GM18511 (cell line): ENCODE results near the gene AGO1.
A peak's percentile ranks its signal among the peaks of the same experiment; 100 is the strongest.

ENCODE experiments used
- ATAC-seq: cut with Tn5 transposase; IDR thresholded peaks from one replicate; pipeline ENCODE4 v1.9.1; 2021; ENCODE audit warnings: mild to moderate bottlenecking, moderate library complexity; ENCODE audit not compliant: unreplicated experiment

The AGO1 gene

DNA sequence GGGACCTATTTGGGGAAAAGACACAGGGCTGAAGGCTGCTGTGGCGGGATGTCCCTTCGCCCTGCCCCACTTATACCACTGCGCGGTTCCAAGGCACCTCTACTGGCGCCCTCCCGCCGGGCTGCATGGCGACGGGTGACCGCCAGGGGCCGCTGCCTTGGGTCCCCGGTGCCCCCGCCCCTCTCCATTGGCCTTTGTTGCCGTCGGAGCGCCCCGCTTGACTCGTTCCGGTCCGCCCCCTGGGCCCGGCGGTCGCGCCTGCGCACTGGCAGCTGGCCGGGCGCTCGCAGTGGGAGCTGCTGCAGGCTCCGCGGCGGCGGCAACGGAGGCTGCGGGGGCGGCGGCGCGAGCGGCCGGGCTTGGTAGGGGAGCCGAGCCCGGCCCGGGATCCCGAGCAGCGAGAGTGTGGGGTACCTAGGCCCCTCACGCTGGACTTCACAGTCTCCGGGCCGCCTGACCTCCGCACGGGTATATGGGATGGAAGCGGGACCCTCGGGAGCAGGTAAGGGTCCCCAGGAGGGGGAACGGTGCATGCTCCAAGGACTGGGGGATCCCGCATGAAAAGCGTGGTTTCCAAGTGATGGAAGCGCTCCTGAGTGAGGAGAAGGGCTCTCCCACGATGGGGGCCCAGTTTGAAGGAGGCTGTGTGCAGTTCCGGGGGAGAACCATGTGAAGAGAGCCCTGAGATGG lies at the start of gene AGO1:
TSS of gene AGO1 (plus strand) at position 265 of the 690 bp plus-strand sequence. CDS start at position 478, 213 bp downstream.
- peak; percentile 90 for ATAC-seq

DNA sequence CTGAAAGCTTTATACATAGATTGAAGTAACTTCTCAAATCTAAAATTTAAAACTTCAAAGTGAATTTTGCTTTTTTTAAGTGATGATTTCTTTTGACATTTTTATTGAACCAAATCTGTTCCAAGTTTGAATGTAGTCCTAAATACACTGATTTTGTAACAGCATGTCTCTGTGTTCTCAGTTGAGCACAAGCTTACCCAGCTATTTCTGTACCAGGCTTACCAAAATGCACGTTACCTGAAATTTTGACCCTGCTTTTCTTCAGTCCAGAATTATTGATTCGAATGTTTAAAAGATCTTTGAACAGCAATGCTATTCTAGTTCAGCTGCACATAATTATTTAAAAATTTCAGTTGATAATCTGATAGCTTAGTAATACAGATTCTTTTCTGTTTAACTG lies 49.6 kb upstream of the AGO1 start:
- no peak for ATAC-seq

DNA sequence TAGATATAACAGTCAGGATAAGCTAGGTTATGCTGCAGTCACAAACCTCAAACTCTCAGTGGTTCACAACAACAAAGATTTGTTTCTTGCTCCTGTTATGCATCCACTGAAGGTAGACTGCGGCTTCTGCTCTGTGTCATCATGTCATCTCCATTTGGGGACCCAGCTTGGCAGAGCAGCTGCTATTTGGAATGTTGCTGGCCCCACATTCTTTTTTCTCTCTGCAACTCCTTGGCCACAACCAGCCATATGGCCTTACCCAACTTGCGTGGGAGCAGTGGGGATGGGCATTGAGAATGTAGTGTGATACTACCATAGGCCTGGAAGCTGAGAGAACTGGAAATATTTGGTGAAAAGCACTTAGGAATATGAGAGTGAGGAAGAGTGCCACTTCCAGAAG lies 48.8 kb upstream of the AGO1 start:
- no peak for ATAC-seq

DNA sequence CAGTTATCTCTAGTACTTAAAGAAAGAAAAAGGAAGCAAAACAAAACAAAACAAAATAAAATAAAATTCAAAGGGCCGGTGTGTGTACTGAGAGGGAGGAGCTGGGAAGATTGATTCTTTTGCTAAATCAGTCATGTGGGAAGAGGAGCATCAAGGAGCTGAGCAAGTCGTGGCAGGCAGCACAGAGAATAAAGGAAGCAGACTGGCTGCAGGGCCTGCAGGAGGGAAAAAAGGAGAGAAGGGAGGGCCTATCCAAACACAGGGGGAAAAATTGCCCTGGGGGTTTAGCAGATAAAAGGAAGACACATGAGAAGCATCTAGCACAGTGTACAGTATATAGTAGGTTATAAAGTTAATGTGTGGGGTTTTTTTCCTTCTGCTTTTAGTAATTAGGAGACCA lies 47.6 kb upstream of the AGO1 start:
- ATAC-seq, result no peak

DNA sequence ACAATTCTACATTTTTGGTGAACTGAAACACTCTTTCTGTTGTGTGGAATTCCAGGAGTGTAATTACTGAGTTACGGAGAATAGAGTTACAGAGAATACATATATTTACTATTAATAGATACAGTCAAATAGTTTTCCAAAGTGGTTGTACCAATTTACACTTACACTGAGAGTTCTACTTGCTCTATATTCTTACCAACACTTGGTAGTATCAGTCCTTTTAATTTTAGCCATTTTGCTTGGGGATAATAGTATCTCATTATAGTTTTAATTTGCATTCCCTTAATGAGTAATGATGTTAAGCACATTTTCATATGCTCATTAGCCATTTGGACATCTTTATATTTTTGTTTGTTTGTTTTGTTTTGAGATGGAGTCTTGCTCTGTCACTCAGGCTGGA lies 46.3 kb upstream of the AGO1 start:
- no peak for ATAC-seq

DNA sequence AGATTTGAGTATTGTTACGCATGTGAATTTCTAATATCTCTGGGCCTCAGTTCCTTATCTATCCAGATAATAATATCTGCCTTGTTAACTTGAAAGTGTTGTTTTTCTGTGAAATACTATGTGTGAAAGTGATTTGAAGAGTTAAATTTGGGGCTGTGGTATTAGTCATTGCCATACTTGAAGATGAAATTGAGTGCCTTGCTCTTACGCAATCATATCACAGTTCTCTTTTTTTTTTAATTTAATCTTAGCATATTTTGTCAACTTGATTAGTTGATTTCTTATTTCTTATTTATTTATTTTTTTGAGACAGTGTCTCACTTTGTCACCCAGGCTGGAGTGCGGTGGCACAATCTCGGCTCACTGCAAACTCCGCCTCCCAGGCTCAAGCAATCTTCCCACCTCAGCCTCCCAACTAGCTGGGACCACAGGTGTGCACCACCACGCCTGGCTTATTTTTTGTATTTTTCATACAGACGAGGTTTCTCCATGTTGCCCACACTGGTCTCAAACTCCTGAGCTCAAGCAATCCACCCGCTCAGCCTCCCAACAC lies 44.2 kb upstream of the AGO1 start:
- ATAC-seq, result no peak

DNA sequence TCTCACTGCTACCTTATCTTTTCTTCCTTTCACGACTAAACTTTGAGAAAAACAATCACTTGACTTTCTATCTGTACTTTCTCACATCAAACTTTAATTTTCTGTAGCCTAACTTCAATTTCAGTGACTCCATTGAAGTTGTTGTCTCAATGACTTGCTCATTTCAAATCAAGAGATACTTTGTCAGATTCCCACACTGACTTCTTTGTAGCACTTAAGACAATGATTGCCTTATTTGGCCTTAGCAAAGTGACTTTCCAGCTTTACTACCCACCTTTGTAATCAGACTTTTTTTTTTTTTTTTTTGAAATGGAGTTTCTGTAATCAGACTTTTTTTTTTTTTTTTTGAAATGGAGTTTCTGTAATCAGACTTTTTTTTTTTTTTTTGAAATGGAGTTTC lies 38.2 kb upstream of the AGO1 start:
- ATAC-seq, result no peak

DNA sequence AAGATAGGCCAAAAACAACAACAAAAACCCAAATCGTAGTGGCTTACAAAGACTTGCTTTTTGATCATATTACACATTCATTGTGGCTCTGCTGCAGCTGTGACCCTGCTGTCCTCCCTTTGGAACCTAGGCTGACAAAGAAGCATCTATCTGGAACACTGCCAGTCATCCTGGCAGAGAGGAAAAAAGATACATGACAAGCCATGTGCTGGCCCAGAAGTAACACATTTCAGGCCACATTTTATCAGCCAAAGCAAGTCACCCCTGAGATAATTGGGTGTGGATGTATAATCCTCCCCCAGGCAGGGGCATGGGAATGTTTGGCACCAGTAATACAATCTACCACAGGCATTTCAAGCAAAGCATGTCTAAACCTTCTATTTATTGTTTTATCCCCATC lies 37.2 kb upstream of the AGO1 start:
- no peak for ATAC-seq

DNA sequence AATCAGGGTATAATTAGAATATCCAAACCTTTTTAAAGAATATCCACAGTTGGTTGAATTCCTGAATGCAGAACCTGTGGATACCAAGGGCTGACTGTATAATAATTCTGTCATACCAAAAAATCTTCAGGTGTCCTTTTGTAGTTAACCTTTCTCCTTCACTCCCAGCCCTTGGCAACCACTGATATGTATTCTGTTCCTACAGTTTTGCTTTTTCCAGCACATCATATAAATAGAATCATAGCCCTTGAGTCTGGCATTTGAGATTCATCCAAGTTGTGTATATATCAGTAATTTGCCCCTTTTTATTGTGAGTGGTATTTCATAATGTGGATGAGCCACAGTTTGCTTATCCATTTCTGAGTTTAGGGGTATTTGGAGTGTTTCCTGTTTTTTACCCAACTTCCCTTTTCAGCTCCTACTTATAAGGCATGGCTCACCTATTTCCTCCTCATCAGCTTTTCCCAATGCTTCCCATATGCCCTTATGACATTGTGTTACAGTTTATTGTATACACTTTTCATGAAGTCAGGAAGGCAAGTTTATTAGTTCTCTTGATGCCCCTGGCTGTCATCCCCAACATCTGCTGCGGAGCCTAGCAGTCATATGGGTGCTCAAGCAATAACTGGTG lies 35.0 kb upstream of the AGO1 start:
- no peak for ATAC-seq

DNA sequence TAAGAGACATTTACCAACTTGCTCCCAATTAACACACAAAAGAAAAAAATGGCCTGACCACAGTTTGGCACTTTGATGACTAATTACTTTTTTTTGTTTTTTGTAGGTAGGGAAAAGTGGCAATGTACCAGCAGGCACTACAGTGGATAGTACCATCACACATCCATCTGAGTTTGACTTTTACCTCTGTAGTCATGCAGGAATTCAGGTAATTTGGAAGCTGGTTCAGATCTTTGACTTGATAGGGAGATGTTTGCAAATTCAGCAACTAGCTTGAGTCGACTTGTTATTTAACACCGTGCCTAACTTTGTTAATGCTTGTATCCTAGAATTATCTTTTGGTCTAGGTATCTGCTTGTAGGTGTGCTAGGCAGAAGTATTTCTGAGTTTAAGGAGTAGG lies 33.0 kb upstream of the AGO1 start:
- ATAC-seq, result no peak

DNA sequence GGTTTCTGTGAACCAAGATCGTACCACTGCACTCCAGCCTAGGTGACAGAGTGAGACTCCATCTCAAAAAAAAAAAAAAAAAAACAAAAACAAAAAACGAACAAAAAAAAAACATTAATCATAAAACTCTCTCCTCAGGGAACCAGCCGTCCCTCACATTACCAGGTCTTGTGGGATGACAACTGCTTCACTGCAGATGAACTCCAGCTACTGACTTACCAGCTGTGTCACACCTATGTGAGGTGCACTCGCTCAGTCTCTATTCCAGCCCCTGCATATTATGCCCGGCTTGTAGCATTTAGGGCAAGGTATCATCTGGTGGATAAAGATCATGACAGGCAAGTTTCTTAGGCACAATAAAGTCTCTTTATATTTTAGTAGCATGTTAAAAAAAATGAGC lies 32.3 kb upstream of the AGO1 start:
- ATAC-seq, result no peak

DNA sequence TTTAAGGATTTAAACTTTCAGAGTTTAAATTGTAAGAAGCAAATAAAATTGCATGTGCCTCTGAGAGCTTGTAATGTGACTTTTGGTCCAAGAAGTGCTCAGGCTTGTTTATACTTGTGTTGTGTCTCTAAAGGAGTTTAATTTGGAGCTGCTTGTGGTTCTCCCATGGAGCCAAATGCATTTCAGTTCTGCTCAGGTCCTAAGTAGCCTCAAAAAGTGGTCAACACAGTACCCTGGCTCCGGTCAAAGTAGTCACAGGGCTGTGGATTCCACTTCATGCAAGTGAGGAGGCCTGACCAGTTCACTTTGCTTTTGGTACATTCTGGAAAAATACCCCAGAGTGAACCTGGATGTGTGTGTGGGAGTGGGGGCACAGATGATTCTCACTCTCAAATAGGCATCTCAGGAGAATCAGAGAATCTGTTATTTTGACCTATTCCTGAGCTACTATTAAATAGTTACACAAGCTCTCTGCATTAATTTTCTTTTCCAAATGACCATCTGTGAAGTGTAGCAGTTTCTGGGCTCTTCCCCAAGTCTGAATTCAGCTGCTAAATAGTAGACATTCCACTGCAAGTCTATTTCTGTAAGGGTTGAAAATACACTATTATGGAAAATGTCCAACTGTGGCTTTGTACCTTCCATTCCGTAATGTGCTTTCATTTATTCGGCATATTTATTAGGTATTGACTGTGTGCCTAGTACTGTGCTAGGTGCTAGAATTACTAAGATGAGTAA lies 31.7 kb upstream of the AGO1 start:
- no peak for ATAC-seq

DNA sequence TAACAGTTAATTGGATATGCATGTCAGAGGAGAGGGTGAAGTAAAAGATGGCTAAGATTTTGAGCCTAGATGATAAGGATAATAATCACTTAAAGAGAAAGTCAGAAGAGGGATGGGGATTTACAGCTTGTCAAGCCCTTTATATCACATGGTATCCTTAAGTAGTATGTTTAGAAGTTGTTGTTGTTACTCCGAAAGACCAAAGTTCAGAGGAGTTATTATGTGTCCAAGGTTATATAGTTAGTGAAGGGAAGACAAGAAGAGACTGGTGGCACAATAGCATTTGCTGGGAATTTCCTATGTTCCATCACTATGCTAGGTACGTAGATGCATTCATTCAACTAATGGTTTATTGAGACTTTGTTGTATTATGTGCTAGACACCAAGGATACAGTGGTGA lies 30.8 kb upstream of the AGO1 start:
- ATAC-seq, result no peak

DNA sequence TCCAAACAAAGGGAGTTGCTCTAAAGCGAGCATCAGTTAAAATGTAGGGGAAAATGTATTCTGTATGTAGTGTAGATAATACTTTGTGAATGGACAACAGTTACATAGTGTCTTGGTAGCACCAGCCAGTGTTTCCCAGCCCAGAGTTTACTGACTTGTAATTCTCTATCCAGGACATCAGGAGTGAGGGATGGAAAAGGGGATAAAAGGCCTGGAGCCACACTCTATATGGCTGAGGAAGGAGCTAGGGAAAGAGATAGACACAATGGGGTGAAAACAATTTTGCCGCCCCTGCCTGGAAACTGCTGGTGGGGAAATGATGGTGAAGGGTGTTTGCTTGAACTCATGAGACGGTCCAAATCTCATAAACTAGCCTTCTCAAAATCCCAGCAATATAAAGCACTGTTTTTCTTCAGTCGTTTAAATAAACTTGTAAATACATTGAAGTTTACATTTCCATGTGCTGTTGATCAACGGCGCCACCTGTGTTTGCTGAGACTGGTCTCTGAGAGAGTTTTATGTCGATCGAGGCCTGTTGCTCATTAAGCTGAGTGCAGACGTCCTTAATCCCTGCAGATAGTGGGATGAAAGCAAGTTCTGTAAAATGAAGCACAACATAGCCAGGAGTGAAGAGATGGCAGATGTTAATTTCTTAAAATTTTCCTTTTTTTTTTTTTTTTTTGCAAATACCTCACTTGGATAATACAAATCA lies 27.9 kb upstream of the AGO1 start:
- no peak for ATAC-seq

DNA sequence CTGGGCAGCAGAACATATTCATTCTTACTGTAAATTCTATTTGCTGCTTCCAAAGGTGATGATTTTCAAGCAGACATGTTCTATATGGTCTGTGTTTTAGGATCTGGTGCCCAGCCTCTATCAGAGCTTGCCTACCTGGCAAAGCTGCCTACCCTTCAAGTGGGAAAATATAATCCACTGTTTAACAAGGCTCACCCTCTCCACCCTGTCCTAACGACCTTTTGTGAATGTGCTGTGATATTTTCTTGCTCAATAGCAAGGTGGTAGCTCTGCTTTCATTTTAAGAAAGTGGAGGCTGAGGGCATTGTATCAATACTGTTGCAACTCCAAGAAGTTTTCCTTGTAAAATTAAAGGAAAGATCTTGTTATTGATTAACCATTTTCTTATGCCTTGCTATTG lies 26.0 kb upstream of the AGO1 start:
- ATAC-seq, result no peak

DNA sequence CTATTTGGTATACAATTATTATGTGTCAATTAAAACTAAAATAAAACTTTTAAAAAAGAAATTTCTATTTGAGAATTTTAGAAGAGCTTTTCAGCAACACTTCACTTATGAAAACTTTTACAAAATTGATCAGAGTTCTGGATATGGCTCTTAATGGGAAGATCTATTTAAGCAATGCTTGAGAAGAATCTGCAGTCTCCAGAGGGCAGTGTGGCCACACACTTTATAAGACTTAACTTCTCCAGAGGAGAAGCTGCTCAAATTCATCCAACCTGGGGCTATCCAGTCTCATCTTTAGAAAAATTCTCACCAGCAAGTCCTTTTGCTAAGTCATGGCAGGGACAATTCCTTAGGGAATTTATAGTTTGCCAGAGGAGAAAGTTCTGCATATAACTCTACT lies 25.2 kb upstream of the AGO1 start:
- ATAC-seq, result no peak

DNA sequence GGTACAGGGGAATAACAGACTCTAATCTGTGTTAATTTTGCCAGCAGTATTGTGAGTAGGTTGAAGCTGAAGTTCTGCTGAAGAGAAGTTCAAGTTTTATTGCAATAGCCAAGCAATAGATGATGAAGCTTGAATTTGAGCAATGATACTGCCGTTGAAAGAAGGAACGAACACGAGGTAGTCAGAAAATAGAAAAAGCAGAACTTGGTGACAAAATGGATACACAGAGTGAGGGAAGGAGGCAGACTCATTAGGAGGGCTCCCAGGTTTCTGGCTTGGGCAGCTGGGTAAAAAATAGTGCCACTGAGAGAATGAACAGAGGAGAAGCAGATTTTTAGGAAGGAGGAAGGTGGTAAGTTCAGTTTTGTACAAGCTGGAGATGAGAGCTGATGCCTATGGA lies 22.3 kb upstream of the AGO1 start:
- ATAC-seq, result no peak

DNA sequence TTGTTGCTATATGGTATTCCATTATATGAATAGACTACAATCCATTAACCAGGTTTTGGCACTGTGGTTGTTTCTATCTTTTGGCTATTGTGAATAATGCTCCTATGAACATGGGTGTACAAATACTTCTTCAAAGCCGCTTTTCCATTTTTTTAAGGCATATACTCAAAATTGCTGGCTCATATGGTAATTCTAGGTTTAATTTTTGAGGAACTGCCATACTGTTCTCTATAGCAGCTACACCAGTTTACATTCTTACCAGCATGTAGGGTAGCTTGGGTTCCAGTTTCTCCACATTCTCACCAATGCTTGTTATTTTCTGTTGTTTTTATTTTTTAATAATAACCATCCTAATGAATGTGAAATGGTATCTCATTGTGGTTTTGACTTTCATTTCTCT lies 19.9 kb upstream of the AGO1 start:
- ATAC-seq, result no peak

DNA sequence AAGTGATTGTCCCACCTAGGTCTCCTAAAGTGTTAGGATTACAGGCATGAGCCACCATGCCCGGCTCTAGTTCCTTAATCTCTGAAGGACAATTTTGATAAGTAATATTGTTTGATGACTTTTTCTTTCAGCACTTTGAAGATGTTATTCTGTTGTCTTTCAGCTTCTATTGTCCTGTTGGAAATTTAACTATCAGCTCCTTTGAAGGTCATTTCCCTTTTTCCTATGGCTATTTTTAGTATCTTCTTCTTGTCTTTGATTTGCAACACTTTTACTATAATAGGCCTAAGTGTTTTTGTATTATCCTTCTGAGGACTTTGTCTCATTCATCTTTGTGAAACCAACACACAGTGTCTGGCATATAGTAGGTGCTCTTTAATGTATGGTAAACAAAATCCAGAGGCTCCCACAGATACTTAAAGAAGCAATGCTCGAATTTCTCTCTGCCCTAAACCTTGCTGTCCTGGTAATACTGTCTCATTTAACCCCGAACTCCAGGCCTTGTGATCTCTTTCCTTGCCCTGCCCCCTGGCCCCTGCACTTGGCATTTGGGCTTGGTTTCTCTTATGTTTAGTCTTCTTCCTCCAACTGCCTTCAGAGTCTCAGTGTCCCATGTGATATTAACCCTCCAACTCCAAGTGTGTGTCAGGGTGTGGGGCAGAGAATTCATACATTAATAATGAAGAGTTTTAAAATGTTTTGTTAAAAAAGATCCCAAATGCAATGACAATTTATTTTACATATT lies 19.0 kb upstream of the AGO1 start:
- no peak for ATAC-seq

DNA sequence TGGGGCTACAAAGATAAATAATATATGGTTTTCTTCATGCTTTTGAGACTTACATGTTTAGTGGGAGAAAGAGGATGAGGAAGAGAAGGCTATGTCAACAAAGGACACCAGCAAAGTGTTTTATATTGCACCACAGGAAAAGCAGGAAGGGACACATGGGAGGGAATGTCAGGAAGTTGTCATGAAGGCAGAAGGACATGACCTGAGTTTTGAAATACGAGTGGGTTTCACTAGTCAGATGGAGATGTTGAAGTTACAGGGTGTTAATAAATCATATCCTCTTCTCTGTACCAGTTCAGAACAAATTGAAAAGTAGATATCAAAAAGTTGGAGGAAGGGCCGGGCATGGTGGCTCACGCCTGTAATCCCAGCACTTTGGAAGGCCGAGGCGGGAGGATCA lies 18.2 kb upstream of the AGO1 start:
- no peak for ATAC-seq

DNA sequence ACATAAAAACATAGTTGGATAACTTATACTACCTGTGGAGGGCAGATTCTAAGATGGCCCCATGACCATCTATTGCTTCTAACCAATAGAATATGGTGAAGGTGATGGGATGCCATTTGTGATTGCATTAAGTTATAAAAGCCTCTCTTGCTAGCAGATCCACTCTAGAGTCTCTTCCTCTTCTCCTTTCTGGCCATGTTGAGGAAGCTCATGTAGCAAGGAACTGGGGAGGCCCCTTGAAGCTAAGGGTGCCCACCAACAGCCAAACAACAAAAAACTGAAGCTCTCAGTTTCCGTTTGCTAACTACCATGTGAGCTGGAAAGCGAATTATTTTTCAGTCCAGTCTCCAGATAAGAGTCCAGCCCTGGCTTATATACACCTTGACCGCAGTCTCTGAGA lies 16.0 kb upstream of the AGO1 start:
- ATAC-seq, result no peak
